CD4-positive, alpha-beta T cell treated with Interleukin-2 at 100 ng/mL for 4 hours (primary cell): Measurements from ENCODE around the gene DNAH1.
"Not testable (repeated sequence)": the region's sequence is repeated elsewhere in the genome, so short reads cannot be mapped to it uniquely, and the experiment has no call there.

Source experiments
- DNase-seq: peaks from one replicate; pipeline ENCODE4 v3.0.0-alpha.2; 2020; ENCODE audit warnings: low spot score

Gene DNAH1

GRCh38 chr3:52315977-52316764, at the start of gene DNAH1:
TSS of gene DNAH1 (plus strand) at chr3:52316319. CDS start at chr3:52322443, 6,124 bp downstream.
- no peak for DNase-seq

GRCh38 chr3:52268036-52268435, 48.1 kb upstream of the DNAH1 start:
- DNase-seq, result peak; percentile 79

- DNase-seq, result peak; percentile 68
Measured at GRCh38 chr3:52269776-52270175, 46.3 kb upstream of the DNAH1 start.

- no peak for DNase-seq
Measured at GRCh38 chr3:52270252-52270754, 45.8 kb upstream of the DNAH1 start.

GRCh38 chr3:52272172-52272571, 43.9 kb upstream of the DNAH1 start:
- not testable (repeated sequence) for DNase-seq

GRCh38 chr3:52272831-52273230, 43.3 kb upstream of the DNAH1 start:
- no peak for DNase-seq

GRCh38 chr3:52274781-52275180, 41.3 kb upstream of the DNAH1 start:
- not testable (repeated sequence) for DNase-seq

GRCh38 chr3:52277071-52277964, 38.8 kb upstream of the DNAH1 start:
- peak; percentile 74 for DNase-seq

- peak; percentile 57 for DNase-seq
Measured at GRCh38 chr3:52277972-52278509, 38.1 kb upstream of the DNAH1 start.

GRCh38 chr3:52278510-52279069, 37.5 kb upstream of the DNAH1 start, which contains the start of gene WDR82:
TSS of gene WDR82 (minus strand) at chr3:52278649. CDS start at chr3:52278361, 288 bp downstream.
- peak; percentile 96 for DNase-seq

GRCh38 chr3:52279596-52279995, 36.5 kb upstream of the DNAH1 start:
- DNase-seq, result no peak

- no peak for DNase-seq
Measured at GRCh38 chr3:52280050-52280461, 36.1 kb upstream of the DNAH1 start.

GRCh38 chr3:52281981-52282801, 33.9 kb upstream of the DNAH1 start:
- DNase-seq, result peak; percentile 69

- no peak for DNase-seq
Measured at GRCh38 chr3:52283306-52283705, 32.8 kb upstream of the DNAH1 start.

GRCh38 chr3:52284051-52284450, 32.1 kb upstream of the DNAH1 start:
- DNase-seq, result not testable (repeated sequence)

- DNase-seq, result no peak
Measured at GRCh38 chr3:52286777-52287110, 29.4 kb upstream of the DNAH1 start.

- DNase-seq, result no peak
Measured at GRCh38 chr3:52288674-52289073, 27.4 kb upstream of the DNAH1 start.

GRCh38 chr3:52289338-52289746, 26.8 kb upstream of the DNAH1 start:
- DNase-seq, result no peak

- no peak for DNase-seq
Measured at GRCh38 chr3:52289747-52290595, 26.1 kb upstream of the DNAH1 start.
